ENCODE results near the gene DENND4B. TPM values are rescaled to one million over a fixed set of nuclear protein-coding genes. Genes with fewer than 3 reads are reported as not detected.

Gene DENND4B
- total RNA-seq, 1 experiment from 2014 or later, result 66.6 TPM

DNA sequence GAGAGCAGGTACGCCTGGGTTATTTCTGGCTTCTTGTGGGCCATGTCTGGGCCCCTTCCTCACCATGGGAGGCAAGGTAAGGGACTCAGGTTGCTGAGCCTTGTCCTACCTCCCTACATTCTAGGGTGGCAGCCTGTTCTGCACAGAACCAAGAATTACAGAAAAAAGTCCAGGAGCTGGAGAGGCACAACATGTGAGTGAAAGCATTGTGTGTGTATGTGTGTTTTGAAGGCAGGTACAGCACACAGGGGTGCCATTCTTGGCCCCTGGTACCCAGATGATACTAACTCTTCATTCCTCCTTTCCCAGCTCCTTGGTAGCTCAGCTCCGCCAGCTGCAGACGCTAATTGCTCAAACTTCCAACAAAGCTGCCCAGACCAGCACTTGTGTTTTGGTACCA lies 26.6 kb upstream of the DENND4B start:
- no peaks in the 10 kb centered on the region for H3K27me3 ChIP-seq (replicated peaks; ENCODE audit: insufficient read depth, low read depth, low read length, poor library complexity)
- intact Hi-C loops (cut with micrococcal nuclease; ENCODE audit: unreplicated experiment), result no loop called here
- peaks cover 14% of the 10 kb centered on the region for H3K4me1 ChIP-seq (ENCODE audit: insufficient read depth, low read length, poor library complexity, severe bottlenecking)
- BruUV-seq (replicated peaks), result no TSS peak
- TF ChIP-seq EZH2 (IDR thresholded peaks at IDR 0.05; ENCODE audit: borderline replicate concordance, low read depth, low read length, poor library complexity, severe bottlenecking), result no peak
- TF ChIP-seq, protein P1, sequence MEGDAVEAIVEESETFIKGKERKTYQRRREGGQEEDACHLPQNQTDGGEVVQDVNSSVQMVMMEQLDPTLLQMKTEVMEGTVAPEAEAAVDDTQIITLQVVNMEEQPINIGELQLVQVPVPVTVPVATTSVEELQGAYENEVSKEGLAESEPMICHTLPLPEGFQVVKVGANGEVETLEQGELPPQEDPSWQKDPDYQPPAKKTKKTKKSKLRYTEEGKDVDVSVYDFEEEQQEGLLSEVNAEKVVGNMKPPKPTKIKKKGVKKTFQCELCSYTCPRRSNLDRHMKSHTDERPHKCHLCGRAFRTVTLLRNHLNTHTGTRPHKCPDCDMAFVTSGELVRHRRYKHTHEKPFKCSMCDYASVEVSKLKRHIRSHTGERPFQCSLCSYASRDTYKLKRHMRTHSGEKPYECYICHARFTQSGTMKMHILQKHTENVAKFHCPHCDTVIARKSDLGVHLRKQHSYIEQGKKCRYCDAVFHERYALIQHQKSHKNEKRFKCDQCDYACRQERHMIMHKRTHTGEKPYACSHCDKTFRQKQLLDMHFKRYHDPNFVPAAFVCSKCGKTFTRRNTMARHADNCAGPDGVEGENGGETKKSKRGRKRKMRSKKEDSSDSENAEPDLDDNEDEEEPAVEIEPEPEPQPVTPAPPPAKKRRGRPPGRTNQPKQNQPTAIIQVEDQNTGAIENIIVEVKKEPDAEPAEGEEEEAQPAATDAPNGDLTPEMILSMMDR (conservative IDR thresholded peaks at IDR 0.05; ENCODE audit: low read depth, low read length), result no peak
- no peak overlapping the region for H3K4me3 ChIP-seq (ENCODE audit: low read depth, low read length, poor library complexity, severe bottlenecking)
- POLR2A ChIA-PET (ENCODE audit: low non-redundant PET), result no interaction called here
- peaks cover 25% of the 10 kb centered on the region for H3K36me3 ChIP-seq (ENCODE audit: insufficient read depth, low read length, poor library complexity, severe bottlenecking)
- DNase-seq (ENCODE audit: low spot score), result no peak
- H3K9me3 ChIP-seq (ENCODE audit: low read depth, low read length, poor library complexity, severe bottlenecking), result no peaks in the 10 kb centered on the region
- CTCF ChIA-PET, result no interaction called here
- H3K27ac ChIP-seq (ENCODE audit: low read depth, low read length, poor library complexity, severe bottlenecking), result no peak overlapping the region

DNA sequence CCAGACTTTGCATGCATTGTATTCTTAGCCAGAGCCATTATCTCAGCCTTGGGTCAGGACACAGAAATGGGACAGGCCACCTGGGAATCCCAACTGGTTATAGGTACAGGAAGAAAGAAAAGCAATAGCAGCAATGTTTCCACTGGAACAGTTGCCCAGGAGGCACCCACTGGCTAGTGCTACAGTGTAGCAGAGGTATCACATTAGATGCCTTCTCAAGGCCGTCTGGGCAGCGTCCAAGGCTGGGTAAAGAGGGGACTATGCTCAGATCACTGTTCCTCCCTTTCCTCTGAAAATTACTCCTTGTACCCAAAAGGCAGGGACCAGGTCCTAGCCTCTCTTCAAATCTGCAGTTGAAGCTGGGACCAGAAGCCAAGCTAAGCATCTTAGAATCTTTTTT lies 23.8 kb upstream of the DENND4B start:
- Histone ChIP-seq H3K36me3 (ENCODE audit: insufficient read depth, low read length, poor library complexity, severe bottlenecking) (peaks cover 18% of the 10 kb centered on the region), H3K9me3 (ENCODE audit: low read depth, low read length, poor library complexity, severe bottlenecking) (no peaks in the 10 kb centered on the region), H3K27ac (ENCODE audit: low read depth, low read length, poor library complexity, severe bottlenecking) (no peak overlapping the region), H3K4me3 (ENCODE audit: low read depth, low read length, poor library complexity, severe bottlenecking) (no peak overlapping the region), H3K4me1 (ENCODE audit: insufficient read depth, low read length, poor library complexity, severe bottlenecking) (peaks cover 11% of the 10 kb centered on the region), H3K27me3 (replicated peaks; ENCODE audit: insufficient read depth, low read depth, low read length, poor library complexity) (no peaks in the 10 kb centered on the region)
- no peak for DNase-seq (ENCODE audit: low spot score)
- ChIA-PET POLR2A (ENCODE audit: low non-redundant PET) (interaction anchor here (0.6 kb wide), 1 partner anchor 871 kb away, joined by 7 read pairs; no protein-coding TSS in a partner anchor), CTCF (no interaction called here)
- BruUV-seq (replicated peaks), result no TSS peak
- intact Hi-C loops (cut with micrococcal nuclease; ENCODE audit: unreplicated experiment), result no loop called here
- TF ChIP-seq EZH2 (IDR thresholded peaks at IDR 0.05; ENCODE audit: borderline replicate concordance, low read depth, low read length, poor library complexity, severe bottlenecking), result no peak
- TF ChIP-seq, protein P1 (conservative IDR thresholded peaks at IDR 0.05; ENCODE audit: low read depth, low read length), result no peak

DNA sequence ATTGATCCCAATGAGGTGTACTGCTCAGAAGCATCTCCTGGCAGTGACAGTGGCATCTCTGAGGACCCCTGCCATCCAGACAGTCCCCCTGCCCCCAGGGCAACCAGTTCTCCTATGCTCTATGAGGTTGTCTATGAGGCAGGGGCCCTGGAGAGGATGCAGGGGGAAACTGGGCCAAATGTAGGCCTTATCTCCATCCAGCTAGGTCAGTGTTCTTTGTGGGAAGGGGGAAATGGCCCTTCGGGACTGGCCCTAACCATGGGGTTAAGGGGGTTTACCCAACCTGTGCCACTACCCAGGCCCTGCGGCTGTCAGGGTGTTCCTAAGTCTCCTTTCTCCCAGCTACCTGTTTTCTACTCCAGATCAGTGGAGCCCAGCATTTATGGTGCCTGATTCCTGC lies 22.5 kb upstream of the DENND4B start:
- no peaks in the 10 kb centered on the region for H3K27me3 ChIP-seq (replicated peaks; ENCODE audit: insufficient read depth, low read depth, low read length, poor library complexity)
- no peak for DNase-seq (ENCODE audit: low spot score)
- peak overlapping the region; percentile 77 for H3K27ac ChIP-seq (ENCODE audit: low read depth, low read length, poor library complexity, severe bottlenecking)
- peak overlapping the region; percentile 55 for H3K4me3 ChIP-seq (ENCODE audit: low read depth, low read length, poor library complexity, severe bottlenecking)
- CTCF ChIA-PET, result no interaction called here
- peaks cover 6% of the 10 kb centered on the region for H3K36me3 ChIP-seq (ENCODE audit: insufficient read depth, low read length, poor library complexity, severe bottlenecking)
- POLR2A ChIA-PET (ENCODE audit: low non-redundant PET), result no interaction called here
- no TSS peak for BruUV-seq (replicated peaks)
- intact Hi-C loops (cut with micrococcal nuclease; ENCODE audit: unreplicated experiment), result no loop called here
- TF ChIP-seq, protein P1 (conservative IDR thresholded peaks at IDR 0.05; ENCODE audit: low read depth, low read length), result no peak
- TF ChIP-seq EZH2 (IDR thresholded peaks at IDR 0.05; ENCODE audit: borderline replicate concordance, low read depth, low read length, poor library complexity, severe bottlenecking), result no peak
- H3K9me3 ChIP-seq (ENCODE audit: low read depth, low read length, poor library complexity, severe bottlenecking), result no peaks in the 10 kb centered on the region
- H3K4me1 ChIP-seq (ENCODE audit: insufficient read depth, low read length, poor library complexity, severe bottlenecking), result peaks cover 11% of the 10 kb centered on the region

Data from A673 (cell line).